Activated CD4-positive, alpha-beta T cell treated with anti-CD3 and anti-CD28 coated beads for 1 hour (primary cell): ENCODE data around the gene SPACDR.
"Not testable (repeated sequence)": the region's sequence is repeated elsewhere in the genome, so short reads cannot be mapped to it uniquely, and the experiment has no call there.

Source experiments
- DNase-seq: peaks from one replicate; pipeline ENCODE4 v3.0.0-alpha.2; 2020

SPACDR gene

DNA sequence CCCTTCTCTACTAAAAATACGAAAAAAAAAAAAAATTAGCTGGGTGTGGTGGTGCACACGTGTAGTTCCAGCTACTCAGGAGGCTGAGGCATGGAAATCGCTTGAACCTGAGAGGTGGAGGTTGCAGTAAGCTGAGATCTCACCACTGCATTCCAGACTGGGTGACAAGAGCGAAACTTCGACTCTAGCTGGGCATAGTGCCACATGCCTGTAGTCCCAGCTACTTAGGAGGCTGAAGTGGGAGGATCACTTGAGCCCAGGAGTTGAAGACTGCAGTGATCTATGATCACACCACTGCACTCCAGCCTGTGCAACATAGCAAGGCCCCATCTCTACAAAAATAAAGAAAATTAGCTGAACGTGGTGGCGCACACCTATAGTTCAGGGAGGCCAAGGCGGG, 1.2 kb upstream of the SPACDR start:
- no peak for DNase-seq

DNA sequence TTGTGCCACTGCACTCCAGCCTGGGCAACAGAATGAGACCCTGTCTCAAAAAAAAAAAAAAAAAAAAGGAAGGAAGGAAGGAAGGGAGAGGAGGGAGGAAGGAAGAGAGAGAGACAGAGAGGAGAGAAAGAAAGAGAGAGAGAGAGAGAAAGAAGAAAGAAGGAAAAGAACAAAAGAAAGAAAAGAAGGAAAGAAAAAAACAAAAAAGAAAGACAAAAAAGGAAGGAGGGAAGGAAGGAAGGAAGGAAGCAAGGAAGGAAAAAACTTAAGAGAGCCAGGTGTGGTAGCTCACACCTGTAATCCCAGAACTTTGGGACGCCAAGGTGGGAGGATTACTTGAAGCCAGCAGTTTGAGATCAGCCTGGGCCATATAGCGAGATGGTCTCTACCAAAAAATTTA, 731 bp upstream of the SPACDR start:
- DNase-seq, result no peak

DNA sequence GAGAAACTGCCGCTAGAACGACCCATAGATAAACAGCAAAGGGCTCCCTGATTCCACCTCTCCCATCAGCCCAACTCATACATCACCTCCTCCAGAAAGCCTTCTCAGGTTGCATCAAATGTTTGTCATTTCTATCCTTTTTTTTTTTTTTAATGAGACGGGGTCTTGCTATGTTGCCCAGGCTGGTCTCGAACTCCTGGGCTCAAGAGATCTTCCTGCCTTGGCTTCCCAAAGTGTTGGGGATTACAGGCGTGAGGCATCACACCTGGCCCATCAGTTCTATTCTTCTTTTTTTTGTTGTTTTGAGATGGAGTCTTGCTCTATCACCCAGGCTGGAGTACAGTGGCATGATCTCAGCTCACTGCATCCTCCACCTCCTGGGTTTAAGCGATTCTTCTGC, 7.0 kb downstream of the SPACDR start:
- DNase-seq, result no peak

DNA sequence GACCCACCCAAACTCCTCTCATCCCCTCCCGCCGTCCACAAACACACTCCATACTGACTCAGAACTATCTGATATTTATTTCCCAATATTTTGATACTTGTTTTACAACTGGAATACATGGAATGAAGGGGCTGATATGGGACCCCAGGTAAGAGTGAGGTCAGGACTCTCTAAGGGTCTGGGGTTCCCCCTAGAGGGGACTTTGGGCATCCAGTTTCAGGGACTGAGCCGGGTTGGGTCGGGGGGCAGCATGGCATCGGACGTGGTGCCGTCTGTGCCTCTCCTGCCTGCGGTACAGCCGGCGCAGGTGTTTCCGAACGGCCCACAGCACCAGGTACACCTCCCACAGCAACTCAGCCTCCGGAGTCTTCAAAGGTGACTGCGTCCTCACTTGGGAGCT, 7.5 kb downstream of the SPACDR start:
- DNase-seq, result no peak

DNA sequence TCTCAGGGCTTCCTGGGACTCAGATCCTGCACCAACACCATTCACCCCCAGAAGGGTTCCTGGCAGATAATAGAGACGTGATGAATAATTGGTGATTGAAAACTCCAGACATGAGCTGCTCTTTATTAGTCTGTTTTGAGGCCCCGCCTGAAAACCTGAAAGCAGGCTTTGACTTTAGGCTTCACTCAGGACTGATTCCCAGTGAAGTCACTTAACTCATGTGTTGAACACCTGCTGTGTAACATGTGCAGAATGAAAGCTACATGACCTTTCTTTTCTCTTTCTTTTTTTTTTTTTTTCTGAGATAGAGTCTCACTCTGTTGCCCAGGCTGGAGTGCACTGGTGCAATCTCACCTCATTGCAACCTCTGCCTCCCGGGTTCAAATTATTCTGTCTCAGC, 8.9 kb downstream of the SPACDR start:
- DNase-seq, result no peak

DNA sequence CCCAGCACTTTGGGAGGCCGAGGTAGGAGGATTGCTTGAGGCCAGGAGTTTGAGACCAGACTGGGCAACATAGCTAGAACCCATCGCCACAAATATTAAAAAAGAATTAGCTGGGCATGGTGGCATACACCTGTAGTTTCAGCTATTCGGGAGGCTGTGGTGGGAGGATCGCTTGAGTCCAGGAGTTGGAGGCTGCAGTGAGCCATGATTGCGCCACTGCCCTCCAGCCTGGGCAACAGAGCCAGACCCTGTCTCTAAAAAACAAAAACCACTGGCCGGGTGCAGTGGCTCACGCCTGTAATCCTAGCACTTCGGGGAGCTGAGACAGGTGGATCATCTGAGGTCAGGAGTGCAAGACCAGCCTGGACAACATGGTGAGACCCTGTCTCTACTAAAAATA, 10.2 kb downstream of the SPACDR start:
- not testable (repeated sequence) for DNase-seq

DNA sequence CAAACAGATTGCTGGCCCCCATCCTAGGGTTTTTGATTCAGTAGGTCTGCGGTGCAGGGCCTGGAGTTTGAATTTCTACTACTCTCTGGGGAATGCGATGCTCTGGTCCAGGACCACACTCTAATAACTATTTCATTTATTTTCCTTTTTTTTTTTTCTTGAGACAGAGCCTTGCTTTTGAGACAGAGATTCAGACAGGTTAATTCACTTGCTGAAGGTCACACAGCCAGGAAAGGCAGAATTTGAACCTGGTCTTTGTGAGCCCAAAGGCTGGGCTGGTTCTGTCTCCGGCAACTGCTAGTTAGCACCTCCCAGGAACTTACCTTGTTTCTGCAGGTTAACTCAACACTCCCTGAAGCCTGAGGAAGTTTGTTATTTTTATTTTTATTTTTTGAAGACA, 11.5 kb downstream of the SPACDR start:
- DNase-seq, result no peak

DNA sequence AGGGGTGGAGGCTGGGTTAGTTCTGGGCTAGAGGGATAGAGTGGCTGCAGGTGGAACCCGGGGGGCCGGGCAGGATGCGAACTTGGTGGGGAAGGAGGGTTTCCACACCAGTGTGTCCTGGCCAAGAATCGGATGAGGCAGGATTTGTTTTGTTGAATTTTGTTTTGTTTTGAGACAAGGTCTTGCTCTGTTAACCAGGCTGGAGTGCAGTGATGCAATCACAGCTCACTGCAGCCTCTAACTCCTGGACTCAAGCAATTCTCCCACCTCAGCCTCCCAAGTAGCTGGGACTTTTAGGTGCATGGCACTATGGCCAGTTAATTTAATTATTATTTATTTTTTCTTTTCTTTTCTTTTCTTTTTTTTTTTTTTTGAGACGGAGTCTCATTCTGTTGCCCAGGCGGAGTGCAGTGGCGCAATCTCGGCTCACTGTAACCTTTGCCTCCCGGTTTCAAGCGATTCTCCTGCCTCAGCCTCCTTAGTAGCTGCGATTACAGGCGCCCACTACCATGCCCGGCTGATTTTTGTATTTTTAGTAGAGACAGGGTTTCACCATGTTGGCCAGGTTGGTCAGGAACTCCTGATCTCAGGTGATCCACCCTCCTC, 14.8 kb downstream of the SPACDR start:
- DNase-seq, result no peak

DNA sequence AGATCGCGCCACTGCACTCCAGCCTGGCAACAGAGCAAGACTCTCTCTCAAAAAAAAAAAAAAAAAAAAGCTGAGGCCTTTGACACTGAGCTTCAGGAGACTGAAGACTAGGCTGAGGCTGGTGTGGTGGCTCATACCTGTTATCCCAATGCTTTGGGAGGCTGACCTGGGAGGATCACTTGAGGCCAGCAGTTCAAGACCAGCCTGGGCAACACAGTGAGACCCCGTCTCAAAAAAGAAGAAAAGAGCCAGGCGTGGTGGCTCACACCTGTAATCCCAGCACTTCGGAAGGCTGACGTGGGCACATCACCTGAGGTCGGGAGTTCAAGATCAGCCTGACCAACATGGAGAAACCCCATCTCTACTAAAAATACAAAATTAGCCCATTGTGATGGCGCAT, 16.7 kb downstream of the SPACDR start:
- not testable (repeated sequence) for DNase-seq

DNA sequence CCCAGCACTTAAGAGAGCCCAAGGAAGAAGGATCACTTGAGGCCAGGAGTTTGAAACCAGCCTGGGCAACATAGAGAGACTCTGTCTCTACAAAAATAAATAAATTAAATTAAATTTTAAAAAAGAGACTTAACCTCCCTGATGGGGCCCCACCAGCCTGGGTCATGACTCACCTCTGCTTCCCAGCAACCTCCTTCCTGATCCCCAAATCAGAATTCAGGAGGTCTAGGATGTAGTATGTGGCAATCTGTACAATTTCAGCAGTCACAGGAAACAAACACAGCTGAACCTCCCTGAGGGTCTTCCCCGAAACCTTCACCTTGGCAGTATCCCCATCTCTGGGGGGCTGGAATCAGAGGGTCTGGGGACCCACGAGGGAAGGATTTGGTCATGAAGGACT, 18.0 kb downstream of the SPACDR start:
- DNase-seq, result no peak

DNA sequence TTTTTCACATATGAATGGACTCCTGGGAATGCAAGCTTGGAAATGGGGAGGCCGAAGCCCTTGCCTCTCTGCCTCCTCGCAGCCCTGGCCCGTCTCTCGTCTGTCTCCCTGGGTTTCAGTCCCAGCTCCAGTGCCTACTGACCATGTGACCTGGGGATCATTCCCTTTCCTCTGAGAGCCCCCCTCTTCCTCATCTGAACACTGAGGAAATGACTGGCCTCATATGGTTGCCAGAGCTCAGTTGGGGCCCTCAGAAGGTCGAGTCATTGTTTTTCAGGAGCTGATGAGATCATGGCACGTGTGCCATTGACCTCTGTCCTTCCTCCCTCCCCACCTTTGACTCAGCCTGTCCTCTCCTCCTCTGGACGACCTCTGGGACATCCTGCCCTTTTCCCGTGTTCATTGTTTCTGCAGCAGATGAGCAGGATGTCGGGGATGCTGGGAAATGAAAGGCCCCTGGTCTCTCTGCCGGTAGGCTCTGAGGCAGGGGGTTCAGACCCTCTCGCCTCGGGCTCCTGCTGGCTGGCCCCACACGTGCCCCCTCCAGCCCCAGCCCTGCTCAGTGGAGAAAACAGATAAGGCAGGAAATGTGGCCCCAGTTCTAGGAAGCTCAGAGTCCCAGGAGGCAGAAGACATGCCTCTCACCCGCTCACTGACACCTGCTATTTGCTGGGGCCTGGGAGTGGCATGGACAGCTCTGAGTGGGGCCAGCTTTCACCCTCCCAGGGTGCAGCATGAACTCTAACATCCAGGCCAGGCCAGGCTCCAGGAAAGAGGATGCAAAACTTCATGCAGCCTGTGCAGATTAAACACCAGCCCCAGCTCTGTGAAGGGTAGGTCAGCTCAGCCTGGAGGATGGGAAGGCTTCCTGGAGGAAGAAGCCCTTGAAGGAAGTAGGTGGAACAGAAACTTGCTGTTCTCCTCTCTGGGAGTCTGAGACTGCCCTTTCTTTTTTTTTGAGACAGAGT, 19.5 kb downstream of the SPACDR start:
- DNase-seq, result no peak

DNA sequence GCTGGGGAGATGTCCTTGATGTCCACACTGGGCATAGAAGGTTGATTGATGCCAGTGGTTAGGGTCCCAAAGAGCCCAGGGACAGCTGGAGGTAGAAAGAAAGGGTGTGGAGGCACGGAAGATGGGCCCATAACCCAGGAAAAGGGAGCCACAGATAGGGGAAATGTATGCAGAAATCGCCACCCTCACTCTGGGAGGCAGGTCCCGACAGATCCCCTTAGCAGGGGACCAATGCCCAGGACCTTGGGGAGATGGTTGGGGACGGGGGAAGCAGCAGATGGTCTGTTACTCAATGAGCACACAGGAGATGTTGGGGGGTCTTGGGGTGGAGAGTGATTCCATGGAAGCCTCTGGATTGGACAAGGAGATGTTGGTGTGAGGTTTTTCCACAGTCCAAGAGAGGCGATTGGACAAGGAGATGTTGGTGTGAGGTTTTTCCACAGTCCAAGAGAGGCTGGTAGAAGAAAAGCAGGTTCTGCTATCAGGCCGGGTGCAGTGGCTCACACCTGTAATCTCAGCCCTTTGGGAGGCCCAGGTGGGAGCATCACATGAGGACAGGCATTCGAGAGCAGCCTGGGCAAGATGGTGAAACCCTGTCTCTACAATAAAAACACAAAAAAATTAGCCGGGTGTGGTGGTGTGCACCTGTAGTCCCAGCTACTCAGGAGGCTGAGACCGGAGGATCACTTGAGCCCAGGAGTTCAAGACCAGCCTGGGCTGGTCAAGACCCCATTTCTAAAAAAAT, 20.8 kb downstream of the SPACDR start:
- DNase-seq, result no peak

DNA sequence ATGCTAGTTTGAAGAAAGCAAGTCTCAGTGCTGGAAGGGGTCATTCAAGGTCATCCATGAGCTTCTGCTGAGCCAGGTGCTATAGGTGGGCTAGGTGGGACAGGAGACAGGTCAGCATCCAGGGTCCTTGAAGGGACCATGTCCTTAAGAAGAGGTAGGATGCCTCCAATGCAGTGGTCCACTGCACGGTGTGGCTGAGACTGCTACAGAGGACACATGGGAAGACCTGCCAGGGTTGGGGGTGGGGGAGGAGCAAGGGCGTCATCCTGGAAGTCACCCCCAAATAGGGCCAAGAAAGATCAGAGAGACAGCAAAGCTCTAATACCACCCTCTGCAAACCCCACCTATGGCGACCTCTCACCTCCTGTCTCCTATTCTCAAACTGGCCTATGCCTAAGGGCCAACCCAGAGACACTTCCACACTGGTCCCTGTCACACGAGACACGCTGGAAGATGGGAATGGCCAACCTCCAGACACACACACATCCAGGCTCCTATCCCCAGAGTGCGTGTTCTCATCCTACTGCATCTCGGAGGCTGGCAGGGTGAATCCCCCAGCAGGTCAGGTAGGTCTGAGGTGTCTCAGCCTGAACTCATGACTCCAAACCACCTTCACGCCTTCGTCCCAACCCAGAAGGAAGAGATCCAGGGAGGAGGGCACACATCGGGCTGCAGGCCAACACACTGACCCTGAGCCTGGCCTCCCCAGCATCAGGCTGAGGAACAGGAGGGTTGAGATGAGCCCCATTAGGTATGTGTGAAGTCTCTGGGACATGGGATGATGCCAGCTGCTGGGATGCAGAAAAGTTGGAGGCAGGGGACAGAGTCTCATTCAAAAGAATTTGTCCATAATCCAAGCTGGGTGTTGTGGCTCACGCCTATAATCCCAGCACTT, 22.2 kb downstream of the SPACDR start:
- no peak for DNase-seq

DNA sequence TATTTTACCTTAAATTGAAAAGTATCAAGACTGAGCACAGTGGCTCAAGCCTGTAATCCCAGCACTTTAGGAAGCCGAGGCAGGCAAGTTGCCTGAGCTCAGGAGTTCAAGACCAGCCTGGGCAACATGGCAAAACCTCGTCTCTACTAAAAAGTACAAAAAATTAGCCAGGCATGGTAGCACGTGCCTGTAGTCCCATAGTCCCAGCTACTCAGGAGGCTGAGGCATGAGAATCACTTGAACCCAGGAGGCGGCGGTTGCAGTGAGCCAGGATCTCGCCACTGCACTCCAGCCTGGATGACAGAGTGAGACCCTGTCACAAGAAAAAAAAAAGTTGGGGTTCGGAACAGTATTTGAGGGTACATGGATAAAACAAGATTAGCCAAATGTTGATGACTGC, 24.8 kb downstream of the SPACDR start:
- DNase-seq, result not testable (repeated sequence)

DNA sequence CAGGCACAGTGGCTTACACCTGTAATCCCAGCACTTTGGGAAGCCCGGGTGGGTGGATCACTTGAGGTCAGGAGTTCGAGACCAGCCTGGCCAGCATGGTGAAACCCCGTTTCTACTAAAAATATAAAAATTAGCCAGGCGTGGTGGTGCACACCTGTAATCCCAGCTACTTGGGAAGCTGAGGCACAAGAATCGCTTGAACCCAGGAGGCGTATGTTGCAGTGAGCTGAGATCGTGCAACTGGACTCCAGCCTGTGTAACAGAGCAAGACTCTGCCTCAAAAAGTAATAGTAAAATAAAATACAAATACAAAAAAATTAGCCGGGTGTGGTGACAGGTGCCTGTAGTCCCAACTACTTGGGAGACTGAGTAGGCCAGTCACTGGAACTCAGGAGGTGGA, 25.3 kb downstream of the SPACDR start:
- not testable (repeated sequence) for DNase-seq

DNA sequence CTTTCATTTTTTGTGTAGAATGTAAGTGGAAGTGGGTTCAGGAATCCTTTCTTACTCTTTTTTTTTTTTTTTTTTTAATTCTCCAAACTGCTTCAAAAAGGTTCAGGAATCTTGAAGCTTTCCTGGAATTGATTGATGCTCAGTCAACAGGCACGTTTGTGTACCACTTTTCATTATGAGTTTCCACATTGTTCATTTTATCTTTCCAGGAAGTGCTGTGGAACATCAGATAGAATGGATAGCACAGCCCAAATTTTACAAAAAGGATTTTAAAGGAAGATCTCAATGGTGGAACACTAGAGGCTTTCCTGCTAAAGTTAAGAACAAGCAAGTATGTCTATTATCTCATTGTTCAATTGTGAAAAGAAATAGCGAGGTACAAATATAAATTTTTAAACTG, 25.9 kb downstream of the SPACDR start:
- no peak for DNase-seq

DNA sequence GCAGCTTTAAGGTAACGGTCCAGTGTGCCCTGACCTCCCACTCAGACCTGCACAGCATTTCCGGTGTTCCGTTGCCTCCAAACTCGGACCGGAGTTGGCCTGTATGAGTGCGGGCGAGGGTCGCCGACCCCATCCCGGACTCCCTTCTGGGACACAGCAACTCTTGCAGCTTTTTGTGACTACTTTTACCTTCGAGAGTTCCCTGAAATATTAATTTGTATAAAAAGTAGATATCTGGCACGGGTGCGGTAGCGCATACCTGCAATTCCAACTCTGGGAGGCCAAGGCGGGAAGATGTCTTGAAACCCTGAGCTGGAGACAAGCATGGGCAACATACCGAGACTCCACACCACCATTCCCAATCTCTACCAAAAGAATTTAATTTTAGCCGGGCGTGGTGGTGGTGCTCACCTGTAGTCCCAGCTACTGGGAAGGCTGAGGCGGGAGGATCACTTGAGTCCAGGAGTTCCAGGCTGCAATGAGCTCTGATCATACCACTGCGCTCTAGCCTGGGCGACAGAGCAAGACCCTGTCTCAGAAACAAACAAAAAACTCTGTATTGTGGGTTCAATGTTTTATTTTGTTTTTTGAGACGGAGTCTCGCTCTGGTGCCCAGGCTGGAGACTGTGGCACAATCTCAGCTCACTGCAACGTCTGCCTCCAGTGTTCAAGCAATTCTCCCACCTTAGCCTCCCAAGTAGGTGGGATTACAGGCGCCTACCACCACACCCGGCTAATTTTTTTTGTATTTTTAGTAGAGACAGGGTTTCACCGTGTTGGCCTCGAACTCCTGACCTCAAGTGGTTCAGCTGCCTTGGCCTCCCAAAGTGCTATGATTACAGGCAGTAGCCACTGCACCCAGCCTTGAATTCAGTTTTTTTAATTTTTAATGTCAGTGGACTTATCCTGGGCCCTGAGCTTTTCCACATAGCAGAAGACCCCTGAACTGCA, 26.6 kb downstream of the SPACDR start:
- DNase-seq, result no peak

DNA sequence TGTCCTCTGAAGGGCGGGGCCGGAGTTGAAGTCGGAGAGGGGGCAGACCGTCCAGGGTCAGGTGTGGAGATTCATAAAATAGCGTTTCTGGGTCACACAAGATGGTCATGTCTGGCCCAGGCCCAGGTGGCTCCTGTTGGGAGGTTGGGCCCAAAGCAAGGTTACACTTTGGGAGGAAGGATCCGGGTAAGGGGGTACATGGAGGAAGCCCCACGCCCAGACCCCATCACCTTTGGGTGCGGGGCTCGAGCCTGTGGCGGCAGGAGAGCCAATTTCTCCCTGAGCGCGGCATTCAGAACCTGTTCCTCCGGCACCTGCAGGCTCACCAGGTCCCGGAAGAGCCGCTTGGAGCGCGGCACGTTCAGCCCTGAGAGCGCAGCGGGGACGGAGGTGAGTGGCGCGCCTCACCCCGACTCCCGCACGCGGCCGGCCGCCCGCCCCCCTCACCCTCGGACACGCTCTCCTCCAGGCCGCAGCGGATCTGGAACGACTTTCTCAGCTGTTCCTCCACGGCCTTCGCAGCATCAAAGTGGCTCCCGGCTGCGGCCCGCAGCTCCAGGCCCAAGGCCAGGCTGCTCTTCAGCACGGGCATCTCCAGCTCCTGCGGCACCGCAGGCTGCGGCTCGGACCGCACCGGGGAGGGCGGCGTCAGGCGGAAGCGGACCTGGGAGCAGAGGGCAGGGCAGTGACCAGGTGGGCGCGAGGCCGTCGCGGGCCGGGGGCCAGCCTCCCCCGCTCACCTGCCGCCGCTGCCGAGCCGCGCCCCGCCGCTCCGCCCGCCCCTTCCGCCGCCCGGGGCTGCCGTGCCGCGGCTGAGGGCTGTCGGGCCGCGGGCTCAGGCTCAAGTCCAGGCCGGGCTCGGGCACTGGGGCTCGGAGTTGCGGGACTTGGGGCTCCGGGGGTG, 28.4 kb downstream of the SPACDR start:
- peak; percentile 42 for DNase-seq

DNA sequence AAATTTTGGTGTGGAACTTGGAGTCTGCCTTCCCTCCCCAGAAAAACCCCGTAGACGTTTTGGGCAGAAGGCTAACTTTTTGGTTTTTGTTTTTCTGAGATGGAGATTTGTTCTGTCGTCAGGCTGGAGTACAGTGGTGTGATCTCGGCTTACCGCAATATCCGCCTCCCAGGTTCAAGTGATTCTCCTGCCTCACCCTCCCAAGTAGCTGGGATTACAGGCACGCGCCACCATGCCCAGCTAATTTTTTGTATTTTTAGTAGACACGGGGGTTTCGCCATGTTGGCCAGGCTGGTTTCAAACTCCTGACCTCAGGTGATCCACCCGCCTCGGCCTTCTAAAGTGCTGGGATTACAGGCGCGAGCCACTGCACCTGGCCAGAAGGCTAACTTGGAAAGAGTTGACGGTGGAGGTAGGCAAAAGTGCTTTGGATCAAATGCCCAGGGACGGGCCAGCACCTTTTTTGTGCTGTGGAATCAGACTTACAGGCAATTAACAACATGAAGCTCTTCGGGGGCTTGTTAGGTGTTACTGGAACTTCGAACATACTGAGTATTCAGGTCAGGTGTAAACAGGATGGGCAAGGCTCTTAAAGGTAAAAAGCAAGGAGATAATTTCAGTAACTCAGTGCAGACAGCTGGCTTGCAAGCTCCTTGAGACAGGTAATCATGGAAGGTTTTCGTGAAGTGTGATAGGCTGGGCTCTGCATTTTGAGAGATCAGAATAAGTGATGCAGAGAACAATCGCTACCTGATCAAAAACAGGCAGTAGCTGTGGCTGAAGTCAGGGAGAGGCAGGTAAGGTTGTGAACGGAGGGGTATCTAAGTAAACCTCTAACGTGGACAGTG, 29.5 kb downstream of the SPACDR start:
- no peak for DNase-seq
